Activated T-cell treated with anti-CD3 and anti-CD28 coated beads for 24 hours (primary cell): ENCODE measurements around the gene RBM23.

ENCODE experiments used
- DNase-seq: peaks from one replicate; pipeline ENCODE4 v3.0.0-alpha.2; 2020; ENCODE audit warnings: low read depth

RBM23 gene

DNA sequence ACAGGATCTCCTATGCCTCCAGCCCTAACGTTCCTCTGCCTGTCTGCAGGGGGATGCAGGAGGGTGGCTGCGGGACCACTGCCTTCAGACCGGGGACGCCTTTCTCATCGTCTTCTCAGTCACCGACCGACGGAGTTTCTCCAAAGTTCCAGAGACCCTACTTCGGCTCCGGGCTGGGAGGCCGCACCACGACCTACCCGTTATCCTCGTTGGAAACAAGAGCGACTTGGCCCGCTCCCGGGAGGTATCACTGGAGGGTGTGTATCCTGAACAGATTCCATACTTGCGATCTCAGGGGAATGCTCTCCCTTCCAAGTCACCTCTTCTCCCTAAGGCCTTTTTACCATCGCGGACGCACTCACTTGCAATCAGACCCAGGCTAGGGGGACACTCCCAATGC lies 33.0 kb downstream of the RBM23 start:
- no peak for DNase-seq

DNA sequence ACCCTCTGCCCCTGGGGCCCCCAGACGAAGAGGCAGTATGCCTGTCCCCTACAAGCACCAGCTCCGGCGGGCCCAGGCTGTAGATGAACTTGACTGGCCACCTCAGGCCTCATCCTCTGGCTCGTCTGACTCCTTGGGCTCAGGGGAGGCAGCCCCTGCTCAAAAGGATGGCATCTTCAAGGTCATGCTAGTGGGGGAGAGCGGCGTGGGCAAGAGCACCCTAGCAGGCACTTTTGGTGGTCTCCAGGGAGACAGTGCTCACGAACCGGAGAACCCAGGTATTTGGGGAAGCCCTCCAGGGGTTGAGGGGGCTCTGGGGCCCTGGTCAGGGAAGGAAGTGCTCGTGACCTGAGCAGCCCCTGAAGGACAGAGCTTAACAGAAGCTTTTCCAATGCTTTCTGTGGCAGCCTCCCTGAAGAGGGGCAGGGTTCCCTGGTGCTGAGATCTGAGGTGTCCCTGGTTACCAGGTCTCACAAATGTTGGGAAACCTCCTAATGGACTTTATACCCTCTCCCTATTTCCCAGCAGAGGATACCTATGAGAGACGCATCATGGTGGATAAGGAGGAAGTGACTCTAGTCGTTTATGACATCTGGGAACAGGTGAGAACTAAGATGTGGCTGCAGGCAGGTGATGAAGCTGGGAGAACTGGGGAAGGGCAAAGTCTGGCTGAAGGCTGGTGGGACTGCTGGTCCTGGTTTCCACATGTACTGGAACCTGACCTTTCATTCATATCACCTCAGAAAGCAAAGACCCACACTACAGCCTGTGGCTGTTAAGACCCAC lies 34.0 kb downstream of the RBM23 start:
- no peak for DNase-seq

DNA sequence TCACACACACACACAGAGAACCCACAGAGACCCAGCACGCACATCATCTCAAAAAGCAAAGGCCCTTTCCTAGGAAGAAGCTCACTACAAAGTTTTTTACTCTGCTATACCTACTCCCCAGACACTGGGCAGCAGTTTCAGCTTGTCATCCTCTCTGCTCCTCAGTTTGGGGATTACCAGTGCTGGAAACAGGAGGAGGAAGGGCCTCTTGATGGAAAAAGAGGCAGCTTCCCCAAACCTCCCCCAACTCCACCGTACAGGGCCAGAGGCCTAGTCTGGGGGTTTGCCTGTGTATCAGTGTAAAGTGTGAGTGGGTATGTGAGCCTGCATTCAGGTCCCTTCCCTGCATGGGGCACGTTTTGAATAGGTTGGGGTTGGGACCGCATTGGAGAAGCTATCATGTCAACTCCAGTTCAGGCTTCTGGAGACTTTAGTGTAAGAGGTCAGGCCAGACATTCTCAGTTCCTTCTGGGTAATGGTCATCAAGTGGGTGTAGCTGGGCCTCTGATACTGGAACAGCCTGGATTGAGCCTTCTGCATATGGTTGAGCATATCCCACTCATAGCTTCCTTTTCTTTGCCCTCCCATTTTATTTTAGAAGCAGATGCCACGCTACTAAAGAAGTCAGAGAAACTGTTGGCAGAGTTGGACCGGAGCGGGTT lies 34.7 kb downstream of the RBM23 start:
- DNase-seq = no peak

DNA sequence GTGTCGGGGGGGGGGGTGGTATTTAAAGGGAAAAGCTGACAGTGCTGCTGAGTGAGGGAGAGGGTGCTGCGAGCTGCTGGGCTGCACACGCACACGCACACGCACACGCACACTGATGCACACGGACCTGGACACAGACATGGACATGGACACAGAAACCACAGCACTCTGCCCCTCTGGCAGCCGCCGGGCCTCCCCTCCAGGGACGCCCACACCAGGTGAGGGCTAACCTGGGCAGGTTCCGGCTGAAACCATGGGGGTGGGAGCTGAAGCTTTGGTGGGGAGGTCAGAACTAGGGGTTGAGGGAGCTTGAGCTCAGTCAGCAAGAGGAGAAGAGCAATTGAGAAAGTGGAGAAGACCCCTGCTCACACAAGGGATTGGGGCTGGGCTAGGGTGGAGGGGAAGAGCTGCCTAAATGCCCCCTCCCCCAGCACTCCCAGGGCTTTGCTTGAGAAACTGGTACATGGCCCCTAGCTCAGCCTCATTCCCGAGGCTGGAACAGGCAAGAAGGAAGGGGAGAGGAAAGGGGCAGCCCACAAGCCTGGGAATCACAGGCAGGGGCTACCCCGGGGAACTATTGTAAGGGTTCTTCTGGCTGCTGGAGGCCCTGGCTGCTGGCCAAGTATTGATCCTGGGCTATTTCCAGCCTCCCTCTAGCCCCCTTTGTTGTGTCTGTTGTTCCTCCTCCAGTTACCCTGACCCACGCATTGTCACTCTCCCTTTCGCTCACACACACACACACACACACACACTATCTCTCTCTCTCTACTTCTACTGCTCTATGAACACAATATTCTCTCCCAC lies 35.6 kb downstream of the RBM23 start, which contains the start of gene REM2:
Gene REM2 (plus strand): TSS at position 50 of the 804 bp plus-strand sequence. CDS start 66 bp downstream, at position 116.
- DNase-seq = no peak

DNA sequence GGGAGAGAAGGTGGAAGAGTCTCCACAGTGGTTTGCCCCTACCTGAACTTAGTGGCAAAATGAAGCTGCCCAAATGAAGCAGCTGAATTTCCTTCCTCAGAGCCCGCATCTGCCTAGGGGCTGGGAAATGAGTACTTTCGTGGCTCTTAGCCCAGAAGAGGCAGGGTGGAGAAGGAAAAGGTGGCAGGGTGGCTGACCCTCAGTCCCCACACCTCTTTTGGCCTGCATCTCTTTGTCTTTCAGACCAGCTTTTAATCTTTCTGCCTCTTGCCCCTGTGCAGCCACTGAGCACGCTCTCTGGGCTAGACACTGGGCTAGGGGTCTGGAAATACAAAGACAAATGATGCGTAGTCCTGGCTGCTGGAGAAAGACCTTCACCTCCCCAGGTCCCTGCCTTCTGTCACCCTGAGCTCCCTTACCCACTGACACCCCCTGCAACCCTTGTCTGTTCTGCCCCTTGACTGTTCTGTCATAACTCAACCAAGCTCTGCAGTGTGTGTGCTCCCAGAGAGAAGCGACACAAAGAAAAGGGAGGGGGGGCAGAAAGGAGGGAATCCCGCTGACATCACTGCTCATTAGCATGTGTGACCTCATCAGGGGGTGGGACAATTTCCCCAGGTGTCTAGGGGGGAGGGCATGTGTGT lies 36.3 kb downstream of the RBM23 start:
- peak; percentile 20 for DNase-seq

DNA sequence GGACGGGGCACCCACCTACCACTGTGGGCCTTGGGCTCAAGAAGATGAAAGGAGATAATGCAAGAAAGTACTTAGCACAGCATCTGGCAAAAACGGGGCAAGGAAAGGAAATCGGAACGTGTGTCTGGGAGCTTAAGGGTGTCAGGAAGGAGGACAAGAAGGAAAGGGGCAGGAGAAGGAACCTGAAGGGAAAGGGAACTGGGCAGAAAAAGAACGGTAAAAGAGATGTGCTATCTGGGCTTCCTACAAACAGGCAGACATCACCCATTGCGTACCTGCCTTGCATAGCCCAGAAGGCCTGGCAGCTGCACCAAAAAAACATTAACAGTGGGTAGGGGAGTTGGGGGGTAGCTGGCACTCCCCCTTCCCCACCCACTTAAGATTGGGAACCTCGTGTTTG lies 36.9 kb downstream of the RBM23 start:
- no peak for DNase-seq

DNA sequence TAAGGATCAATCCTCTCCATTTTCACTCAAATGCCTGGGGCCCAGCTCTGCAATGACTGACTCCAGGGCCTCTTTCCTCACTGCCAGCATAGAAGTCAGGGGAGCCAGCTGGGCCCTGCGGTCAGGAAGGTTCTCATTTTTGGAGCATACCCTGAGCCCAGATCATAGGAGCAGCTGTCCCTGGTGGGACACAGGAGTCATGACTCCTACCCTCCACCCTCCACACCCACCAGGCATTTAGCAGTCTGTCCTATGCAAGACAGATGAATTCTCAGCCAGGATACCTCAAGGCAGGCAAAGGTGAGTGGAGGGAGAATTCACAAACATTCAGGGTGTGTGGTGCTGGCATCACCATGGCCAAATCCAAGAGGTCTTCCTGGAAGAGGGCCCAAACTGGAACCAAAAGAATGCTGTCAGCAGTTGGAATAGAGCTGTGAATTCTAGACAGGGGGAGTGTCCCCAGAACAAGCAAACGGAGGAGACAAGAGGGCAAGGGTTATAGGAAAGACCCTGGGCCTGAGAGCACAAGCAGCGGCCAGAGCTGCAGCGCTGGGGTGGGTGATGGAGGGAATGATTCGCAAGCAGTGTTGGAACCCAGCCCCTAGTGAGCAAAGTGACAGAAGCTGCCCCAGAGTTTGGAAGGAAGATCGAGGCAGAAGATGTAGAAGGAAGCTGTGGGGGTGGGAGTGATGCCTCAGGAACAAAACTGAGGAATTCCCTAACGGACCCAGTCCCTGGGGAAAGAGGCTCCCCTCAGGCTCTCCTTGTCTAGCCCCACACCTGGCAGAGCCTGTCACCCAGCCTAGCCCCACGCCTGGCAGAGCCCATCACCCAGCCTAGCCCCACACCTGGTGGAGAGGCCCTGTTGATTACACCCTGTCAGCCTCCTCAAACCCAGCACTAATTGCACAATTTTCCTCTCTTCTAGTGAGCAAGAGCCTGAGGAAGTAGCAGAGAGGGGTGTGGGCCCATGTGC lies 40.4 kb downstream of the RBM23 start:
- no peak for DNase-seq

DNA sequence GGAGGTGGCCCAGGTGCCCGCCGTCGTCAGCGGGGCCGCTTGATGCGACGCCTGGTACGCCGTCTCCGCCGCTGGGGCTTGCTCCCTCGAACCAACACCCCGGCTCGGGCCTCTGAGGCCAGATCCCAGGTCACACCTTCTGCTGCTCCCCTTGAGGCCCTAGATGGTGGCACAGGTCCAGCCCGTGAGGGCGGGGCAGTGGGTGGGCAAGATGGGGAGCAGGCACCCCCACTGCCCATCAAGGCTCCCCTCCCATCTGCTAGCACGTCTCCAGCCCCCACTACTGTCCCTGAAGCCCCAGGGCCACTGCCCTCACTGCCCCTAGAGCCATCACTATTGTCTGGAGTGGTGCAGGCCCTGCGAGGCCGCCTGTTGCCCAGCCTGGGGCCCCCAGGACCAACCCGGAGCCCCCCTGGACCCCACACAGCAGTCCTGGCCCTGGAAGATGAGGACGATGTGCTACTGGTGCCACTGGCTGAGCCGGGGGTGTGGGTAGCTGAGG lies 41.9 kb downstream of the RBM23 start:
- no peak for DNase-seq

DNA sequence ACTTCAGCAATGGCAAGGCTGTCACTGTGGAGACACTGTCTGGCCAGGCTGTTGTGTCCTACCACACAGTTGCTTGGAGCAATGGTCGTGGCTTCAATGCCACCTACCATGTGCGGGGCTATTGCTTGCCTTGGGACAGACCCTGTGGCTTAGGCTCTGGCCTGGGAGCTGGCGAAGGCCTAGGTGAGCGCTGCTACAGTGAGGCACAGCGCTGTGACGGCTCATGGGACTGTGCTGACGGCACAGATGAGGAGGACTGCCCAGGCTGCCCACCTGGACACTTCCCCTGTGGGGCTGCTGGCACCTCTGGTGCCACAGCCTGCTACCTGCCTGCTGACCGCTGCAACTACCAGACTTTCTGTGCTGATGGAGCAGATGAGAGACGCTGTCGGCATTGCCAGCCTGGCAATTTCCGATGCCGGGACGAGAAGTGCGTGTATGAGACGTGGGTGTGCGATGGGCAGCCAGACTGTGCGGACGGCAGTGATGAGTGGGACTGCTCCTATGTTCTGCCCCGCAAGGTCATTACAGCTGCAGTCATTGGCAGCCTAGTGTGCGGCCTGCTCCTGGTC lies 43.1 kb downstream of the RBM23 start:
- DNase-seq = no peak

DNA sequence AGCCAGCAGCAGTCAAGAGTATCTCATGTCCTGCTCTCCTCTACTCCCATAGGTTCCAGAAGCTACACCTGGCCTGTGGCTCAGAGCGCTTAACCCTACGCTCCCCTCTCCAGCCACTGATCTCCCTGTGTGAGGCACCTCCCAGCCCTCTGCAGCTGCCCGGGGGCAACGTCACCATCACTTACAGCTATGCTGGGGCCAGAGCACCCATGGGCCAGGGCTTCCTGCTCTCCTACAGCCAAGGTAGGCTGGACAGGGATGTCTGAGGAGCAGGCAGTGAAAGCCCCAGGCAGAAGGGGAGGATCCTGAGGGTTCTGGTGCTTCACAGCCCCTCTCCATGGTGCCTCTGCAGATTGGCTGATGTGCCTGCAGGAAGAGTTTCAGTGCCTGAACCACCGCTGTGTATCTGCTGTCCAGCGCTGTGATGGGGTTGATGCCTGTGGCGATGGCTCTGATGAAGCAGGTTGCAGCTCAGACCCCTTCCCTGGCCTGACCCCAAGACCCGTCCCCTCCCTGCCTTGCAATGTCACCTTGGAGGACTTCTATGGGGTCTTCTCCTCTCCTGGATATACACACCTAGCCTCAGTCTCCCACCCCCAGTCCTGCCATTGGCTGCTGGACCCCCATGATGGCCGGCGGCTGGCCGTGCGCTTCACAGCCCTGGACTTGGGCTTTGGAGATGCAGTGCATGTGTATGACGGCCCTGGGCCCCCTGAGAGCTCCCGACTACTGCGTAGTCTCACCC lies 43.8 kb downstream of the RBM23 start:
- no peak for DNase-seq

DNA sequence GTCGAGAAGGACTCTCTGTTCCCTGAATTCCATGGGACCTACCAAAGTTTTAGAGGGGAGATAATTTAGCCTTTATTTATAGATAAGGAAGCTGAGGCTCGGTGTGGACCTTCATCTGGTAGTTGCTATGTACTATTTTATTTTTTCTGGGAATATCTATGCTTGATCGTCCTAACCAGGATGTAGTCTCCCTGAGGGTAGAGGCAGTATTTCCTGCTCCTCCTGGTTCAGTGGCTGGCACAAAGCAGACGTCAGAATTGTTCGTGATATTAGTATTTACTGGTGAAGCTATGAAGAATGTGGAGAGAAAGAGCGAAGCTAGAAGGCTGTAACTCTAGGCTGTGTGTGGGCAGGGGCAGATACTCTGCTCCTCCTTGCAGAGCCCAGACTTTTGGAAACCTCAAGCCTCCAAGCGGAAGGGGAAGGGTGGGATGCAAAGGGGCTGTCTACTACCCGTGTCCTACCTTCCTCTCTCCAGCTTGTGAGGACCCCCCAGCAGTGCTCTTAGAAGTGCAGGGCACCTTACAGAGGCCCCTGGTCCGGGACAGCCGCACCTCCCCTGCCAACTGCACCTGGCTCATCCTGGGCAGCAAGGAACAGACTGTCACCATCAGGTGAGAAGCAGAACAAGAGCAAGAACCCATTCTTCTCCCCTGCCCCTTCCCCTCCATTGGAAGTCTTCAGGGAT lies 46.0 kb downstream of the RBM23 start:
- no peak for DNase-seq

DNA sequence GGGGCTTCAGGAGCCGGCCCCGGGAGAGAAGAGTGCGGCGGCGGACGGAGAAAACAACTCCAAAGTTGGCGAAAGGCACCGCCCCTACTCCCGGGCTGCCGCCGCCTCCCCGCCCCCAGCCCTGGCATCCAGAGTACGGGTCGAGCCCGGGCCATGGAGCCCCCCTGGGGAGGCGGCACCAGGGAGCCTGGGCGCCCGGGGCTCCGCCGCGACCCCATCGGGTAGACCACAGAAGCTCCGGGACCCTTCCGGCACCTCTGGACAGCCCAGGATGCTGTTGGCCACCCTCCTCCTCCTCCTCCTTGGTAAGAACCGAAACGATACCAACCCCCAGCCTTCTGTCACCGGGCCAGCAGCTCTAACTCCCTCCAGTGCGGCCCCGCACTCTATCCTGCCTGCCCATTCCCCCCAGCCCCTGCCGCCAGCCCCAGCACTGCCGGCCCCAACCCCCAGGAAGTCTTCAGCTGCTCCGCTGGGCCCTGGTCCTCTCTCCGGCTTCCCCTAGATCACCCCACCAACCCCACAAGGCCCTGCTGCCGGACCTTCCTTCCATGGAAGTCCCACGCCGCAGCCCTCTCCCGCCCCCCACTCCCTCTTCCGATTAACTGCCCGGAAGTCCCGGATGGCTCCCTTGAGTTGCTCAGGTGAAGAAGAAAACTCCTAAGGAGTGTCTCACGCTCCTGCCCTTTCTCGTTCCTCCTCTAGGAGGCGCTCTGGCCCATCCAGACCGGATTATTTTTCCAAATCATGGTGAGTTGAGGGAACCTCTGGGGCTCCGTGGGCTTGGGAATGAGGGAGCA lies 46.7 kb downstream of the RBM23 start:
- peak; percentile 66 for DNase-seq

DNA sequence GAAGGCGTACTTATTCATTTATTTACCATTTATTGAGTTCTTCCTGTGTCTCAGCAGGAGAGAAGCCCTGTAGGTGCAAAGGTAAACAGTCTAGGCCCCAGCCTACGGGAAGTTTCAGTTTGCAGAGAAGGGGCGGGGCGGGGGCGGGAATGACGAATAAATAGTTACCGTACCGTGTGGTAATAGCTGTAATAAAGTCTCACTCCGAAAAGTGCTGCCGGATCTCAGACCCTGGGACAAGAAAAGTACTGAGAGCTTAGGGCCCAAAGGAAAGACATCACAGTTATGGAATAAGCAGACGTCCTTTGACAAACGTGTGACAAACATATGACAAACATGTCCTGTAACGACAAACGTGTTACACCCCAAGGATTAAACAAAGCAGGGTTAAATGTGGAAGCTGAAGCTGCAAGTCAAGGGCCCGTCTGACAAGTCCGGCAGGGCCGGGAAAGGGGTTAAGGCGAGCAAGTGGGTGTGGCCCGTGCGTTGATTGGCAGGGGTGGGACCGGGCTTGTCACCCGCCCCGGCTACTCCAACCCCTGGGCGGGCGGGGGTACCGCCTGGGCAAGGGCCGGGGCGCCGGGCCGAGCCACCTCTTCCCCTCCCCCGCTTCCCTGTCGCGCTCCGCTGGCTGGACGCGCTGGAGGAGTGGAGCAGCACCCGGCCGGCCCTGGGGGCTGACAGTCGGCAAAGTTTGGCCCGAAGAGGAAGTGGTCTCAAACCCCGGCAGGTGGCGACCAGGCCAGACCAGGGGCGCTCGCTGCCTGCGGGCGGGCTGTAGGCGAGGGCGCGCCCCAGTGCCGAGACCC lies 47.5 kb downstream of the RBM23 start, which contains the start of gene LRP10:
Gene LRP10 (plus strand): TSS at position 517 of the 809 bp plus-strand sequence. CDS start 564 bp downstream, outside the sequence.
- peak; percentile 62 for DNase-seq

DNA sequence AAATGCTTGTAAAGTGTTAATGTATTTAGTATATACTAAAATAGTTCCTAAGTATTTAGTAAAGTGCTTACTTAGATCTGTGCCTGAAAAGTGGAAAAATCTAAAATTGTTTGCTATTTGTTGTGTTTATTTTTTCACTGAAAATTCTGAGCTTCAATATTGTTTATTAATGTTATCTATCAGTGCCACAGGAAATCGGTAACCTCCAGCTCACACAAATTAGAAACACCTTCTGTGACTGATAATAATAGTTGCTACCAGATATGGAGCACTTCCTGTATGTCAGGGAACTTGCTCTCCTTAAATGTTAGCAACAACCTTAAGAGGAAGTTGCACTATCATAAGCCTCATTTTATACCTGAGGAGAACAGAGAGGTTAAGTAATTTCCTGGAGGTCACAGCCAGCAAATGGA lies 48.1 kb downstream of the RBM23 start:
- no peak for DNase-seq

DNA sequence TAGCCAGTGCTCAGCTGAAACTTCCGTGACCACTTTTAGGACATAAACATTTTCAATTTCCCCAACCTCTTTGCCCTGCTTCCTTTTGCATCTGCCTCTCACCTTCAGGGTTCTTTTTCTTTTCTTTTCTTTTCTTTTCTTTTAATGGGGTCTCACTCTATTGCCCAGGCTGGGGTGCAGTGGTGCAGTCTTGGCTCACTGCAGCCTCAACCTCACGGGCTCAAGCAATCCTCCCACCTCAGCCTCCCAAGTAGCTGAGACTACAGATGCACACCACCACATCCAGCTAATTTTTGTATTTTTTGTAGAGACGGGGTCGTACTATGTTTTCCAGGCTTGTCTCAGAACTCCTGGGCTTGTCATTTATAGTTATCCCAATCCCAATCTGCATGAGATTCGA lies 52.1 kb downstream of the RBM23 start:
- DNase-seq = no peak

DNA sequence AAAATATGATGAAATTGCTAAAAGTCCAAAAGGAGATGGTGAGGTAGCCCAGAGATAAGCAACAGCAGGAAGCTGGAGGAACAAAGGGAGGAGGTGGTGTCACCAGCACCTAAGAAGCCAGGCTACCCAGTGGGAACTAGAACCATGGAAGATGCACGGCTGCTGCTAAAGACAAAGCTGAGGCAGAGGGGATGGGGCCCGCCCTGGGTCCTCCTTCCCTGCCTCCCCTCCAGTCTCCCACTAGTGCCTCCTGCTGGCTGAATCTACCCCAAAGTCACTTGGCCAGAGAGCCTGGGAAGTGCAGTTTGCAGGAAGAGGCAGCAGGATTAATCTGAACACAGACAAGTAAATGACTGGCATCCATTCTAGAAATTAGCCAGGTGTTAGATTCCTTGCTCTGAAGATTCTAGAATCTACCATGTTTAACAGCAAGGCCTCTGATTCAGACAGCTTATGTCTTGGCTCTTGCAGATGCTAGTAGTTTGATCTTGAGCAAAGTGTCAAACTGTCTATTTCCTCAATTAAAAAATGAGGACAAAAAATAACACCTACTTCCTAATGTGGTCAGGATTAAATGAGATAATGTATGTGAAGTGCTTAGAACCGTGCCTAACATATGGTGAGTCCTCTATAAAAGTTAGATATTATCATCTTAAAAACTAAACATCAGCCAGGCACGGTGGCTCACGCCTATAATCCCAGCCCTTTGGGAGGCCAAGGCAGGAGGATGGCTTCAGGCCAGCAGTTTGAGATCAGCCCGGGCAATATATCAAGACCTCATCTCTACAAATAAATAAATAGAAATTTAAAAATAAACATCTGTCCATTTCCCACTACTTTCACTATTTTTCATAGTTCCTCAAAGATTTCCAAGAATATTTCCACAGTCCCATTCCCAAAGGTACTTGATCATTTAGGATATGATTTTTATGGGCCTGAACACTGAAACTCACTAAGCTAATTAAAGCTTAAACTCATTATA lies 53.2 kb downstream of the RBM23 start:
- DNase-seq = no peak
